Hepatocyte (in vitro differentiated cells): ENCODE measurements around the gene CHST11.

Experiments
- CTCF ChIP-seq: fragments of 200-600 bp; sonication (generic); IDR thresholded peaks from 2 replicates; pipeline ENCODE4 v1.5.1; 2016; ENCODE audit warnings: antibody characterized with exemption, mild to moderate bottlenecking; ENCODE audit not compliant: poor library complexity
- EZH2 ChIP-seq: fragments of 200-600 bp; sonication (generic); IDR thresholded peaks from 2 replicates; pipeline ENCODE4 v1.6.1; 2016; ENCODE audit warnings: antibody characterized with exemption, mild to moderate bottlenecking, borderline replicate concordance
- EZH2phosphoT487 ChIP-seq: fragments of 200-600 bp; sonication (generic); IDR thresholded peaks from one replicate; pipeline ENCODE4 v1.6.1; 2018; ENCODE audit warnings: antibody characterized with exemption, mild to moderate bottlenecking, low read depth, moderate library complexity; ENCODE audit not compliant: unreplicated experiment, severe bottlenecking

- TF ChIP-seq CTCF (no peak), EZH2 (no peak), EZH2phosphoT487 (no peak)
These were observed 353.1 kb downstream of the CHST11 start for GRCh38 chr12:104809706-104810385.
